ENCODE results near the gene PARD3. TPM values are rescaled to one million over a fixed set of nuclear protein-coding genes. Genes with fewer than 3 reads are reported as not detected.

The PARD3 gene
- total RNA-seq, 6 donors from 2014 or later, result 30.6 to 108 (median 50.6) TPM

DNA sequence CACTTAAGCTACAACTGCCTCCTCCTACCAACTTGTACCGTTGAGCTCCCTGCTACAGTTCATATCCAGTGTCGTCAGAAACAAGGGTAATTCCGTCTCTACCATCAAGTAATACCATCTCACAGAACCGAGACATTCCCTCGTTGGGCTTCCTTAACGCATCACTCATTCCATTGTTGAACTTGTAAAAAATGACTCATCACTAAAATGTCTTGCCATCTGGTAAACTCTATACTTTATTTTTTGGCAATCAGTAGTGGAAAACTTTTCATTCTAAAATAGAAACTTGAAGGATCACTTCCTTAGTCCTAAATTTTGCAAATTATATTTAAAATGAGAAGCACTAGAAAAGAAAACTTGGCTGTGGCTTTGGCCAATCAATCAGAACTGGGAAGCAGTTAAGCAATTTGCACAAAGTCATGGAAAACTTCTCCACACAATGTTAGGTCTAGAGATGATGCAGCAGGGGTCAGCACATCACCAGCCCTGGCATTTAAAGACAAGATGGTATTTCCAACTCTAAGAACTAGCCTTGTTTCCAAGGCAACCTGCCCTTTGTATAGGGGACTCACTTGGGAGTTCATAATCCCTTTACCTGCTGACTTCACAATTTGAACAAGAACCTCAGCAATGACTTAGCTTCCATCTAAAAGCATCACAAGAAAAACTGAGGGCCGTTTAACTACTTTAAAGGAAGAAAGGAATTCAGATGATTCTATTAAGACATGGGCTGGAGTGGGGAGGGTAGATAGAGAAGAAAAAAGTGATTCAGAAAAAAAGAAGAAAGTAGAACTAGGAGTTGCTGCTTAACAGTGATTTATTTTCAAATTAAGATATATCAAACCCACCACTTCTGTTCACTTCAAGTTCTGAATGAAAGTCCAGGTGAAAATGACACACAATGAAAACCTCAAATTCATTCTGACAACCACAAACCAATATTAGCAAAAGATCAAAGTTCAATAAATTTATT, 288.1 kb downstream of the PARD3 start:
- Histone ChIP-seq H3K4me1 (peaks cover 6 to 12% (median 9%) of the 10 kb centered on the region in 4 donors), H3K4me3 (no peak overlapping the region), H3K27me3 (no peaks in the 10 kb centered on the region), H3K36me3 (no peaks in the 10 kb centered on the region), H3K9me3 (no peaks in the 10 kb centered on the region), H3K27ac (peak overlapping the region in 1 of 4 donors; percentile 45)
- 64 to 68% methylated on average over 7 of the region's 7 CpGs for WGBS, 2 donors
- TF ChIP-seq CTCF (IDR thresholded peaks at IDR 0.05) (no peak), POLR2AphosphoS5 (IDR thresholded peaks at IDR 0.05) (no peak)
- ATAC-seq (ENCODE audit: low FRiP score in 2 of 2) (peak in 1 of 2 donors; percentile 84), DNase-seq (no peak)

- no peaks in the 10 kb centered on the region for H3K27me3 ChIP-seq
- peak overlapping the region in 1 of 4 donors; percentile 45 for H3K27ac ChIP-seq
- no peaks in the 10 kb centered on the region for H3K36me3 ChIP-seq
- no peaks in the 10 kb centered on the region for H3K9me3 ChIP-seq
- DNase-seq (no peak), ATAC-seq (ENCODE audit: low FRiP score in 2 of 2) (peak in 1 of 2 donors; percentile 44)
- TF ChIP-seq CTCF (IDR thresholded peaks at IDR 0.05) (no peak), POLR2AphosphoS5 (IDR thresholded peaks at IDR 0.05) (no peak), EP300 (IDR thresholded peaks at IDR 0.05) (no peak), POLR2A (IDR thresholded peaks at IDR 0.05) (no peak)
- no peak overlapping the region for H3K4me3 ChIP-seq
- peaks cover 6 to 12% (median 9%) of the 10 kb centered on the region in 4 donors for H3K4me1 ChIP-seq
- WGBS, 2 donors, result 85 to 87% methylated on average over 3 of the region's 3 CpGs
Measured at GRCh38 chr10:34526186-34526585, 288.9 kb downstream of the PARD3 start.

DNA sequence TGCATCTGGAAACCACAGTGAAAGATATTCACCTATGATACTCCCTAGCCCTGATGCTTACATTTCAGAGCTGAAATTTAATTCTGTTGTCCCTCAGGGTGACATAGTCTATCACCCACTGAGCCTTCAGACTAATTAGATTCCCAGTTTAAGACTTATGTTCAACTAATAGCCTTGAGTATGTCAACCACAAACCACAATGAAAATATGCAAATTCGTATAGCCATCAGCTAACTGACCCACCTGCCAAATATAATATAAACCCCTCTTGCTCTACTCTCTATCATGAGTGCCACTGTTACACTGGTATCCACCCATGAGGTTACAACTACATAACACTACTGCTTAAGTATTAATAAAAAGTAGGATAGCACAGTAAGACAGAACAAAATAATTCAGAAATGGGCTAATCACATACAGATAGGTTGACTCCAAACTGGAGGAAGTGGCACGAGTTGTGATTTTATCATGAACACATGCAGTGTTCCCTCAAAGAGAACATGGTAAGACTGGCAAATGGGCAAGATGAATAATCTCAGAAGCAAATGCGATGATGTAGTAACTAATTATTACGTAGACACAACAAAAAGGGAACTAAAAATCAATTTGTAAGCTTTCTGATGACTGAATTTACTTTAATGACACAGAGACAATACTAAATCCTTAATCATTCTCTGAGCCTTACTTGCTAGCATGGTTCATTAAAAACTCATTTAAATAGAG, 290.6 kb downstream of the PARD3 start:
- 86 to 88% methylated on average over 4 of the region's 4 CpGs for WGBS, 2 donors
- no peaks in the 10 kb centered on the region for H3K9me3 ChIP-seq
- no peaks in the 10 kb centered on the region for H3K27me3 ChIP-seq
- ATAC-seq (ENCODE audit: low FRiP score in 2 of 2) (no peak), DNase-seq (no peak)
- H3K4me3 ChIP-seq, result no peak overlapping the region
- peaks cover 6 to 12% (median 9%) of the 10 kb centered on the region in 4 donors for H3K4me1 ChIP-seq
- TF ChIP-seq CTCF (IDR thresholded peaks at IDR 0.05) (no peak), POLR2A (IDR thresholded peaks at IDR 0.05) (no peak), POLR2AphosphoS5 (IDR thresholded peaks at IDR 0.05) (no peak), EP300 (IDR thresholded peaks at IDR 0.05) (no peak)
- no peaks in the 10 kb centered on the region for H3K36me3 ChIP-seq
- H3K27ac ChIP-seq, result no peak overlapping the region

- Histone ChIP-seq H3K4me1 (peaks cover 3 to 11% (median 7%) of the 10 kb centered on the region in 4 donors), H3K9me3 (no peaks in the 10 kb centered on the region), H3K36me3 (no peaks in the 10 kb centered on the region), H3K4me3 (no peak overlapping the region), H3K27me3 (no peaks in the 10 kb centered on the region), H3K27ac (no peak overlapping the region)
- no peak for TF ChIP-seq CTCF (IDR thresholded peaks at IDR 0.05)
- TF ChIP-seq POLR2AphosphoS5 (IDR thresholded peaks at IDR 0.05), result no peak
- no peak for TF ChIP-seq POLR2A (IDR thresholded peaks at IDR 0.05)
- no peak for TF ChIP-seq EP300 (IDR thresholded peaks at IDR 0.05)
- DNase-seq (no peak), ATAC-seq (ENCODE audit: low FRiP score in 2 of 2) (no peak)
- WGBS, 2 donors, result 86 to 91% methylated on average over 3 of the region's 3 CpGs
Measured at GRCh38 chr10:34523017-34523767, 291.9 kb downstream of the PARD3 start.
